SHP77 (cell line): ENCODE results near the gene ATP8A2.
A peak's percentile ranks its signal among the peaks of the same experiment; 100 is the strongest.
"Not testable (repeated sequence)": the region's sequence is repeated elsewhere in the genome, so short reads cannot be mapped to it uniquely, and the experiment has no call there.

Source experiments
- DNase-seq, 2 experiments: peaks; one replicate each; lab custom pipeline; 2025; lab: John Stamatoyannopoulos, UW

Gene ATP8A2

GRCh38 chr13:25371875-25372283, at the start of gene ATP8A2:
Gene ATP8A2, plus strand, starts transcription at chr13:25371974. Its CDS starts 239 bp downstream, at chr13:25372213.
- no peak for DNase-seq

- DNase-seq, result no peak
Observed at GRCh38 chr13:25324100-25324499, 47.7 kb upstream of the ATP8A2 start.

GRCh38 chr13:25329706-25330105, 42.1 kb upstream of the ATP8A2 start:
- DNase-seq, result no peak

GRCh38 chr13:25330541-25330940, 41.2 kb upstream of the ATP8A2 start:
- DNase-seq, result no peak

- no peak for DNase-seq
Observed at GRCh38 chr13:25335856-25336255, 35.9 kb upstream of the ATP8A2 start.

- DNase-seq, result no peak
Observed at GRCh38 chr13:25345576-25345975, 26.2 kb upstream of the ATP8A2 start.

- DNase-seq, result no peak
Observed at GRCh38 chr13:25347151-25347550, 24.6 kb upstream of the ATP8A2 start.

GRCh38 chr13:25351404-25351803, 20.4 kb upstream of the ATP8A2 start:
- no peak for DNase-seq

- no peak for DNase-seq
Observed at GRCh38 chr13:25352230-25352629, 19.5 kb upstream of the ATP8A2 start.

- no peak for DNase-seq
Observed at GRCh38 chr13:25352806-25353205, 19.0 kb upstream of the ATP8A2 start.

GRCh38 chr13:25353344-25353743, 18.4 kb upstream of the ATP8A2 start:
- DNase-seq, result no peak

- no peak for DNase-seq
Observed at GRCh38 chr13:25354377-25354776, 17.4 kb upstream of the ATP8A2 start.

GRCh38 chr13:25360443-25360842, 11.3 kb upstream of the ATP8A2 start:
- not testable (repeated sequence) for DNase-seq

- no peak for DNase-seq
Observed at GRCh38 chr13:25365720-25366235, 6.0 kb upstream of the ATP8A2 start.

- DNase-seq, result no peak
Observed at GRCh38 chr13:25371158-25371874, 458 bp upstream of the ATP8A2 start.

- DNase-seq, result no peak
Observed at GRCh38 chr13:25372284-25373081, 709 bp downstream of the ATP8A2 start.

GRCh38 chr13:25375727-25376358, 4.1 kb downstream of the ATP8A2 start:
- DNase-seq, result peak; percentile 8 to 24

- DNase-seq, result no peak
Observed at GRCh38 chr13:25377244-25377962, 5.6 kb downstream of the ATP8A2 start.

- DNase-seq, result no peak
Observed at GRCh38 chr13:25378528-25378927, 6.8 kb downstream of the ATP8A2 start.

GRCh38 chr13:25379011-25379410, 7.2 kb downstream of the ATP8A2 start:
- DNase-seq, result no peak

- no peak for DNase-seq
Observed at GRCh38 chr13:25380082-25380481, 8.3 kb downstream of the ATP8A2 start.

GRCh38 chr13:25380741-25381324, 9.1 kb downstream of the ATP8A2 start:
- no peak for DNase-seq
